IMR-90 (cell line): ENCODE measurements around the gene SLC5A10. TPM values are rescaled to one million over a fixed set of nuclear protein-coding genes. Genes with fewer than 3 reads are reported as not detected.

ENCODE experiments used
- ATAC-seq: fragments of 200-7000 bp; cut with Tn5 transposase; 2 replicates; pipeline ENCODE4 v1.9.1; 2020; ENCODE audit warnings: low read depth, mild to moderate bottlenecking, moderate library complexity
- BruUV-seq: library from RNA; stranded (reverse); fragments of 400-500 nt; replicated peaks from 2 replicates; lab custom pipeline; 2021; lab: Mats Ljungman, UMichigan
- CTCF ChIA-PET: fragments of 300-600 bp; formaldehyde crosslinking; extraction: SDS; loops from one replicate; lab custom pipeline; 2021; ENCODE audit warnings: antibody characterized with exemption; lab: Yijun Ruan, JAX
- POLR2A ChIA-PET: fragments of 300-600 bp; sonication (Branson Sonifier 250); formaldehyde crosslinking; loops from one replicate; lab custom pipeline; 2022; ENCODE audit warnings: antibody characterized with exemption; ENCODE audit not compliant: unreplicated experiment; lab: Charles Lee
- DNase-seq: peaks from one replicate; pipeline ENCODE4 v3.0.0; 2013
- H2AFZ ChIP-seq: replicated peaks from 2 replicates; pipeline ENCODE3; 2013; ENCODE audit warnings: low read length, mild to moderate bottlenecking; ENCODE audit not compliant: poor library complexity
- H2AK5ac ChIP-seq: 2 replicates; pipeline ENCODE4 v1.6.1; 2013; ENCODE audit warnings: low read depth, low read length, inconsistent platforms
- H2AK9ac ChIP-seq: replicated peaks from 2 replicates; pipeline ENCODE3; 2013; ENCODE audit warnings: mild to moderate bottlenecking, low read depth, low read length, moderate library complexity; ENCODE audit not compliant: poor library complexity
- H2BK120ac ChIP-seq: 2 replicates; pipeline ENCODE4 v1.6.1; 2013; ENCODE audit warnings: low read depth, low read length, inconsistent platforms
- H2BK15ac ChIP-seq: 3 replicates; pipeline ENCODE4 v1.6.1; 2013; ENCODE audit warnings: low read depth, low read length, inconsistent platforms
- H2BK20ac ChIP-seq: 2 replicates; pipeline ENCODE4 v1.6.1; 2013; ENCODE audit warnings: low read depth, mild to moderate bottlenecking, inconsistent platforms, low read length, moderate library complexity
- H2BK5ac ChIP-seq: 2 replicates; pipeline ENCODE4 v1.6.1; 2013; ENCODE audit warnings: mild to moderate bottlenecking, low read depth, low read length, inconsistent platforms; ENCODE audit not compliant: poor library complexity, severe bottlenecking
- H3K14ac ChIP-seq: replicated peaks from 2 replicates; pipeline ENCODE4 v1.6.1; 2013; ENCODE audit warnings: low read depth, low read length, inconsistent platforms
- H3K18ac ChIP-seq: 2 replicates; pipeline ENCODE4 v1.6.1; 2013; ENCODE audit warnings: low read depth, low read length, control low read depth
- H3K23ac ChIP-seq: 2 replicates; pipeline ENCODE4 v1.6.1; 2013; ENCODE audit warnings: low read depth, low read length, inconsistent platforms
- H3K27ac ChIP-seq: 2 replicates; pipeline ENCODE4 v1.5.1; 2013; ENCODE audit warnings: mild to moderate bottlenecking, control low read depth, low read length; ENCODE audit not compliant: insufficient read depth
- H3K27me3 ChIP-seq: 2 replicates; pipeline ENCODE4 v1.6.1; 2013; ENCODE audit warnings: low read length; ENCODE audit not compliant: control insufficient read depth, insufficient read depth
- H3K36me3 ChIP-seq: 2 replicates; pipeline ENCODE4 v1.6.1; 2013; ENCODE audit warnings: low read length, mixed read lengths; ENCODE audit not compliant: control insufficient read depth, insufficient read depth
- H3K4ac ChIP-seq: 2 replicates; pipeline ENCODE4 v1.6.1; 2013; ENCODE audit warnings: low read depth, low read length, inconsistent platforms
- H3K4me1 ChIP-seq: 2 replicates; pipeline ENCODE4 v1.6.1; 2013; ENCODE audit warnings: low read length, mixed read lengths; ENCODE audit not compliant: control insufficient read depth, insufficient read depth
- H3K4me2 ChIP-seq: 2 replicates; pipeline ENCODE4 v1.6.1; 2013; ENCODE audit warnings: low read depth, mild to moderate bottlenecking, control low read depth, low read length, moderate library complexity
- H3K4me3 ChIP-seq: 2 replicates; pipeline ENCODE4 v1.5.1; 2013; ENCODE audit warnings: low read depth, mild to moderate bottlenecking, control low read depth, low read length, moderate library complexity; ENCODE audit not compliant: insufficient read depth
- H3K56ac ChIP-seq: 2 replicates; pipeline ENCODE4 v1.6.1; 2013; ENCODE audit warnings: low read length, inconsistent platforms; ENCODE audit not compliant: insufficient read depth; ENCODE audit errors: extremely low read depth
- H3K79me1 ChIP-seq, 2 experiments: 2 replicates each; pipeline ENCODE4 v1.6.1; 2013; ENCODE audit warnings: low read length in 2 of 2, inconsistent platforms in 1 of 2, low read depth in 1 of 2
- H3K9ac ChIP-seq: 2 replicates; pipeline ENCODE4 v1.6.1; 2013; ENCODE audit warnings: low read depth, low read length, control low read depth
- H3K9me1 ChIP-seq: 2 replicates; pipeline ENCODE4 v1.6.1; 2013; ENCODE audit warnings: low read length, inconsistent platforms; ENCODE audit not compliant: insufficient read depth
- H3K9me3 ChIP-seq: 2 replicates; pipeline ENCODE4 v1.6.1; 2013; ENCODE audit warnings: low read length; ENCODE audit not compliant: control insufficient read depth, insufficient read depth
- H4K20me1 ChIP-seq: 2 replicates; pipeline ENCODE4 v1.6.1; 2013; ENCODE audit warnings: low read length, inconsistent platforms; ENCODE audit not compliant: insufficient read depth
- H4K5ac ChIP-seq: 2 replicates; pipeline ENCODE4 v1.6.1; 2013; ENCODE audit warnings: mild to moderate bottlenecking, low read depth, low read length, control low read depth
- H4K8ac ChIP-seq, 2 experiments: 2 replicates each; pipeline ENCODE4 v1.6.1; 2013; ENCODE audit warnings: low read depth in 2 of 2, low read length in 2 of 2, control low read depth in 1 of 2, inconsistent platforms in 1 of 2
- H4K91ac ChIP-seq: 2 replicates; pipeline ENCODE4 v1.6.1; 2013; ENCODE audit warnings: low read depth, low read length, inconsistent platforms; ENCODE audit not compliant: insufficient read depth
- NFE2L2 ChIP-seq: fragments of 150-350 bp; IDR thresholded peaks from 2 replicates; pipeline ENCODE4 v1.6.1; 2016; ENCODE audit warnings: low read depth, mild to moderate bottlenecking, low read length
- WGBS, 2 experiments: methylation state at CpG; one replicate each; pipeline versions ENCODE4 v1.1.5 to v1.1.7; 2013; ENCODE audit warnings: missing lambda C conversion rate in 2 of 2; ENCODE audit not compliant: insufficient read length in 1 of 2; ENCODE audit errors: extremely low coverage in 2 of 2; 5-methylcytosine and 5-hydroxymethylcytosine counted together
- dilution Hi-C: fragments of 300-500 bp; cut with HindIII; formaldehyde crosslinking; loops from one replicate; pipeline ENCODE4 v1.14.3; 2018; ENCODE audit warnings: low sequenced_read_pairs; ENCODE audit not compliant: unreplicated experiment
- in situ Hi-C: fragments of 300-500 bp; cut with MboI; formaldehyde crosslinking; loops from 3 replicates; pipeline ENCODE4 v1.14.3; 2019; ENCODE audit warnings: low sequenced_read_pairs, inconsistent platforms, mixed read lengths
- intact Hi-C: fragments of 100-400 bp; cut with micrococcal nuclease; formaldehyde crosslinking; loops from 2 replicates; pipeline ENCODE4 v1.10.0; 2022
- polyA plus RNA-seq, 3 experiments: library from polyadenylated mRNA; depleted of rRNA; stranded (reverse); fragments of >200 nt; gene quantifications; 2 replicates each; pipeline ENCODE4 v1.2.3, GENCODE V29; 2012; ENCODE audit warnings: low replicate concordance in 1 of 3
- total RNA-seq: library from RNA; depleted of rRNA; stranded (reverse); fragments of >200 nt; gene quantifications from 2 replicates; pipeline ENCODE4 v1.2.3, GENCODE V29; 2012

SLC5A10 gene
- total and polyA plus RNA-seq, 2 of the 4 experiments (the other 2 are of a cell fraction): not detected

DNA sequence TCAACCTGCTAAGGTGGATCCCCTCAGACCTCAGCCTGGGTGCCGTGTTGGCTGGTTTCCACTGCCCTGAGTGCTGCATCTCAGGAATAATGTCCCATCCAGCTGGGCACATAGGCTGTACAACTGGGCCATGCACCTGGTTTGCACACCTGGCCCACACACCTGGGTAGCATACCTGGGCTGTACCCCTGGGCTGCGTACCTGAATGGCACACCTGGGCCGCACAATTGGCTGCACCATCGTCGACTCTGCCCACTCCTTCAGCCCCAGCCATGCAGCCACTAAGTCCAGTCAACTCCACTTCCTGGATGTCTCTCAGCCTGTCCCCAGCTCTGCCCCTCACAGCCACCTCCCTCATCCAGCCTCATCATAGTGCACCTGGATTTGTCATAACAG, 7.9 kb downstream of the SLC5A10 start:
- no peaks in the 10 kb centered on the region for H3K36me3 ChIP-seq
- no peak overlapping the region for H2BK120ac ChIP-seq
- H3K9me1 ChIP-seq: peaks cover 4% of the 10 kb centered on the region; the same call in 1 of the 2 replicates
- no peak overlapping the region for H4K8ac ChIP-seq
- no peak overlapping the region for H2AK9ac ChIP-seq
- no peaks in the 10 kb centered on the region for H4K20me1 ChIP-seq
- DNase-seq (no peak), ATAC-seq (no peak)
- H2BK15ac ChIP-seq: no peak overlapping the region
- H4K91ac ChIP-seq: no peak overlapping the region
- WGBS, 2 experiments: 98% methylated on average over 5 of the region's 5 CpGs; no CpG with 5 or more reads in 1 of the 2 experiments
- no peak for TF ChIP-seq NFE2L2
- CTCF ChIA-PET: no interaction called here
- no peak overlapping the region for H3K14ac ChIP-seq
- intact Hi-C loops (loop anchor here (2.0 kb wide), 1 partner anchor 45 kb away; the partner anchor contains the start of gene FAM83G), dilution Hi-C loops (no loop called here), in situ Hi-C loops (no loop called here)
- no peak overlapping the region for H3K27ac ChIP-seq
- no peak overlapping the region for H2AK5ac ChIP-seq
- H3K79me1 ChIP-seq: no peaks in the 10 kb centered on the region; a peak in 1 of 4 replicates
- H2BK5ac ChIP-seq: no peak overlapping the region
- BruUV-seq: no TSS peak
- H3K4me1 ChIP-seq: peaks cover 12% of the 10 kb centered on the region
- H3K4me2 ChIP-seq: no peak overlapping the region
- POLR2A ChIA-PET: no interaction called here
- H3K4me3 ChIP-seq: no peak overlapping the region
- H4K5ac ChIP-seq: no peak overlapping the region
- no peaks in the 10 kb centered on the region for H3K27me3 ChIP-seq
- H3K9me3 ChIP-seq: no peaks in the 10 kb centered on the region
- H3K9ac ChIP-seq: no peak overlapping the region
- H3K23ac ChIP-seq: no peak overlapping the region
- no peak overlapping the region for H3K18ac ChIP-seq
- no peak overlapping the region for H3K56ac ChIP-seq
- H2BK20ac ChIP-seq: no peak overlapping the region
- H3K4ac ChIP-seq: no peak overlapping the region
- H2AFZ ChIP-seq: no peak overlapping the region
